ENCODE results near the gene AFAP1.

The AFAP1 gene

GRCh38 chr4:7761720-7762119 lies 177.9 kb downstream of the AFAP1 start:
- H3K9me3 ChIP-seq (ENCODE audit: insufficient read depth, low read length) = no peaks in the 10 kb centered on the region
- peaks cover 64% of the 10 kb centered on the region for H3K36me3 ChIP-seq (ENCODE audit: insufficient read depth, insufficient read length, low read length)
- H3K9ac ChIP-seq (ENCODE audit: insufficient read length, low read depth) = no peak overlapping the region
- no peak for TF ChIP-seq SUZ12 (IDR thresholded peaks at IDR 0.05; ENCODE audit: extremely low read depth, insufficient read depth, insufficient read length)
- no peak for TF ChIP-seq YY1 (IDR thresholded peaks at IDR 0.05; ENCODE audit: insufficient read depth, insufficient read length)
- TF ChIP-seq ZNF274 (IDR thresholded peaks at IDR 0.05; ENCODE audit: low read depth, low read length) = no peak
- no peak overlapping the region for H3K4me3 ChIP-seq (ENCODE audit: insufficient read length, low read depth)
- no peaks in the 10 kb centered on the region for H3K27me3 ChIP-seq (ENCODE audit: insufficient read depth, insufficient read length)
- peak; percentile 52 for DNase-seq (ENCODE audit: low read depth, low spot score)
- H3K4me1 ChIP-seq (ENCODE audit: insufficient read depth, insufficient read length) = peaks cover 8% of the 10 kb centered on the region

- peaks cover 8% of the 10 kb centered on the region for H3K4me1 ChIP-seq (ENCODE audit: insufficient read depth, insufficient read length)
- TF ChIP-seq YY1 (IDR thresholded peaks at IDR 0.05; ENCODE audit: insufficient read depth, insufficient read length) (no peak), ZNF274 (IDR thresholded peaks at IDR 0.05; ENCODE audit: low read depth, low read length) (no peak), SUZ12 (IDR thresholded peaks at IDR 0.05; ENCODE audit: extremely low read depth, insufficient read depth, insufficient read length) (no peak)
- H3K9me3 ChIP-seq (ENCODE audit: insufficient read depth, low read length) = no peaks in the 10 kb centered on the region
- H3K36me3 ChIP-seq (ENCODE audit: insufficient read depth, insufficient read length, low read length) = peaks cover 63% of the 10 kb centered on the region
- no peak overlapping the region for H3K4me3 ChIP-seq (ENCODE audit: insufficient read length, low read depth)
- H3K9ac ChIP-seq (ENCODE audit: insufficient read length, low read depth) = no peak overlapping the region
- DNase-seq (ENCODE audit: low read depth, low spot score) = no peak
- H3K27me3 ChIP-seq (ENCODE audit: insufficient read depth, insufficient read length) = no peaks in the 10 kb centered on the region
Observed at GRCh38 chr4:7761312-7761711, 178.3 kb downstream of the AFAP1 start.

GRCh38 chr4:7760706-7761105 lies 179.0 kb downstream of the AFAP1 start:
- Histone ChIP-seq H3K36me3 (ENCODE audit: insufficient read depth, insufficient read length, low read length) (peaks cover 60% of the 10 kb centered on the region), H3K4me1 (ENCODE audit: insufficient read depth, insufficient read length) (peaks cover 8% of the 10 kb centered on the region), H3K9ac (ENCODE audit: insufficient read length, low read depth) (no peak overlapping the region), H3K27me3 (ENCODE audit: insufficient read depth, insufficient read length) (no peaks in the 10 kb centered on the region), H3K4me3 (ENCODE audit: insufficient read length, low read depth) (no peak overlapping the region), H3K9me3 (ENCODE audit: insufficient read depth, low read length) (no peaks in the 10 kb centered on the region)
- no peak for TF ChIP-seq ZNF274 (IDR thresholded peaks at IDR 0.05; ENCODE audit: low read depth, low read length)
- no peak for TF ChIP-seq SUZ12 (IDR thresholded peaks at IDR 0.05; ENCODE audit: extremely low read depth, insufficient read depth, insufficient read length)
- TF ChIP-seq YY1 (IDR thresholded peaks at IDR 0.05; ENCODE audit: insufficient read depth, insufficient read length) = no peak
- no peak for DNase-seq (ENCODE audit: low read depth, low spot score)

- peaks cover 8% of the 10 kb centered on the region for H3K4me1 ChIP-seq (ENCODE audit: insufficient read depth, insufficient read length)
- TF ChIP-seq ZNF274 (IDR thresholded peaks at IDR 0.05; ENCODE audit: low read depth, low read length) = no peak
- TF ChIP-seq YY1 (IDR thresholded peaks at IDR 0.05; ENCODE audit: insufficient read depth, insufficient read length) = no peak
- no peak for TF ChIP-seq SUZ12 (IDR thresholded peaks at IDR 0.05; ENCODE audit: extremely low read depth, insufficient read depth, insufficient read length)
- DNase-seq (ENCODE audit: low read depth, low spot score) = no peak
Observed at GRCh38 chr4:7760228-7760627, 179.4 kb downstream of the AFAP1 start.

GRCh38 chr4:7759635-7760034 lies 180.0 kb downstream of the AFAP1 start:
- H3K27me3 ChIP-seq (ENCODE audit: insufficient read depth, insufficient read length) = no peaks in the 10 kb centered on the region
- H3K36me3 ChIP-seq (ENCODE audit: insufficient read depth, insufficient read length, low read length) = peaks cover 52% of the 10 kb centered on the region
- no peak overlapping the region for H3K4me3 ChIP-seq (ENCODE audit: insufficient read length, low read depth)
- peaks cover 8% of the 10 kb centered on the region for H3K4me1 ChIP-seq (ENCODE audit: insufficient read depth, insufficient read length)
- no peak overlapping the region for H3K9ac ChIP-seq (ENCODE audit: insufficient read length, low read depth)
- H3K9me3 ChIP-seq (ENCODE audit: insufficient read depth, low read length) = no peaks in the 10 kb centered on the region
- no peak for TF ChIP-seq SUZ12 (IDR thresholded peaks at IDR 0.05; ENCODE audit: extremely low read depth, insufficient read depth, insufficient read length)
- DNase-seq (ENCODE audit: low read depth, low spot score) = no peak

More at GRCh38 chr4:7760228-7760627, 179.4 kb downstream of the AFAP1 start:
- no peaks in the 10 kb centered on the region for H3K9me3 ChIP-seq (ENCODE audit: insufficient read depth, low read length)
- H3K36me3 ChIP-seq (ENCODE audit: insufficient read depth, insufficient read length, low read length) = peaks cover 55% of the 10 kb centered on the region
- no peak overlapping the region for H3K4me3 ChIP-seq (ENCODE audit: insufficient read length, low read depth)
- no peaks in the 10 kb centered on the region for H3K27me3 ChIP-seq (ENCODE audit: insufficient read depth, insufficient read length)
- H3K9ac ChIP-seq (ENCODE audit: insufficient read length, low read depth) = no peak overlapping the region

GRCh38 chr4:7759216-7759615 lies 180.4 kb downstream of the AFAP1 start:
- no peak for TF ChIP-seq SUZ12 (IDR thresholded peaks at IDR 0.05; ENCODE audit: extremely low read depth, insufficient read depth, insufficient read length)
- no peak for TF ChIP-seq YY1 (IDR thresholded peaks at IDR 0.05; ENCODE audit: insufficient read depth, insufficient read length)
- TF ChIP-seq ZNF274 (IDR thresholded peaks at IDR 0.05; ENCODE audit: low read depth, low read length) = no peak
- no peak overlapping the region for H3K4me3 ChIP-seq (ENCODE audit: insufficient read length, low read depth)
- peaks cover 10% of the 10 kb centered on the region for H3K4me1 ChIP-seq (ENCODE audit: insufficient read depth, insufficient read length)
- no peaks in the 10 kb centered on the region for H3K9me3 ChIP-seq (ENCODE audit: insufficient read depth, low read length)
- H3K27me3 ChIP-seq (ENCODE audit: insufficient read depth, insufficient read length) = no peaks in the 10 kb centered on the region
- H3K9ac ChIP-seq (ENCODE audit: insufficient read length, low read depth) = no peak overlapping the region
- no peak for DNase-seq (ENCODE audit: low read depth, low spot score)
- peaks cover 52% of the 10 kb centered on the region for H3K36me3 ChIP-seq (ENCODE audit: insufficient read depth, insufficient read length, low read length)

- H3K4me1 ChIP-seq (ENCODE audit: insufficient read depth, insufficient read length) = peaks cover 6% of the 10 kb centered on the region
- no peak for DNase-seq (ENCODE audit: low read depth, low spot score)
- H3K9me3 ChIP-seq (ENCODE audit: insufficient read depth, low read length) = no peaks in the 10 kb centered on the region
- TF ChIP-seq SUZ12 (IDR thresholded peaks at IDR 0.05; ENCODE audit: extremely low read depth, insufficient read depth, insufficient read length) (no peak), ZNF274 (IDR thresholded peaks at IDR 0.05; ENCODE audit: low read depth, low read length) (no peak), YY1 (IDR thresholded peaks at IDR 0.05; ENCODE audit: insufficient read depth, insufficient read length) (no peak)
- no peak overlapping the region for H3K9ac ChIP-seq (ENCODE audit: insufficient read length, low read depth)
- no peak overlapping the region for H3K4me3 ChIP-seq (ENCODE audit: insufficient read length, low read depth)
- H3K27me3 ChIP-seq (ENCODE audit: insufficient read depth, insufficient read length) = no peaks in the 10 kb centered on the region
- H3K36me3 ChIP-seq (ENCODE audit: insufficient read depth, insufficient read length, low read length) = peaks cover 47% of the 10 kb centered on the region
Observed at GRCh38 chr4:7758476-7758875, 181.2 kb downstream of the AFAP1 start.
